Measurements from ENCODE around the gene RAG2. TPM values are rescaled to one million over a fixed set of nuclear protein-coding genes. Genes with fewer than 3 reads are reported as not detected.

Gene RAG2
- total RNA-seq, 2 donors from 2014 or later, result not detected

GRCh38 chr11:36586543-36586942, 11.5 kb downstream of the RAG2 start:
- Mint-ChIP-seq H3K4me1 (ENCODE audit: low read depth in 2 of 2) (no peaks in the 10 kb centered on the region), H3K27me3 (peaks cover 25 to 38% of the 10 kb centered on the region in 2 donors), H3K36me3 (no peaks in the 10 kb centered on the region), H3K4me3 (no peak overlapping the region), H3K9me3 (no peaks in the 10 kb centered on the region), H3K27ac (no peak overlapping the region)
- ATAC-seq, result no peak
- DNase-seq (ENCODE audit: low spot score), result no peak

GRCh38 chr11:36583667-36584066, 14.4 kb downstream of the RAG2 start:
- Mint-ChIP-seq H3K4me3 (no peak overlapping the region), H3K27ac (no peak overlapping the region), H3K27me3 (peaks cover 15 to 20% of the 10 kb centered on the region in 2 donors), H3K36me3 (no peaks in the 10 kb centered on the region), H3K9me3 (no peaks in the 10 kb centered on the region), H3K4me1 (ENCODE audit: low read depth in 2 of 2) (no peaks in the 10 kb centered on the region)
- no peak for ATAC-seq
- no peak for DNase-seq (ENCODE audit: low spot score)

GRCh38 chr11:36581536-36581935, 16.5 kb downstream of the RAG2 start:
- DNase-seq (ENCODE audit: low spot score) (no peak), ATAC-seq (no peak)
- Mint-ChIP-seq H3K36me3 (no peaks in the 10 kb centered on the region), H3K4me3 (no peak overlapping the region), H3K4me1 (ENCODE audit: low read depth in 2 of 2) (no peaks in the 10 kb centered on the region), H3K27ac (no peak overlapping the region), H3K9me3 (no peaks in the 10 kb centered on the region), H3K27me3 (peaks cover 6 to 8% of the 10 kb centered on the region in 2 donors)

- Mint-ChIP-seq H3K27me3 (peaks cover 0 to 2% of the 10 kb centered on the region in 2 donors), H3K4me3 (no peak overlapping the region), H3K9me3 (no peaks in the 10 kb centered on the region), H3K4me1 (ENCODE audit: low read depth in 2 of 2) (no peaks in the 10 kb centered on the region), H3K36me3 (no peaks in the 10 kb centered on the region), H3K27ac (no peak overlapping the region)
- DNase-seq (ENCODE audit: low spot score) (no peak), ATAC-seq (no peak)
Observed at GRCh38 chr11:36578458-36578857, 19.6 kb downstream of the RAG2 start.

GRCh38 chr11:36577859-36578258, 20.2 kb downstream of the RAG2 start:
- no peaks in the 10 kb centered on the region for H3K27me3 Mint-ChIP-seq
- H3K9me3 Mint-ChIP-seq, result no peaks in the 10 kb centered on the region
- no peak overlapping the region for H3K4me3 Mint-ChIP-seq
- ATAC-seq (no peak), DNase-seq (ENCODE audit: low spot score) (no peak)
- no peaks in the 10 kb centered on the region for H3K4me1 Mint-ChIP-seq (ENCODE audit: low read depth in 2 of 2)
- H3K27ac Mint-ChIP-seq, result no peak overlapping the region
- H3K36me3 Mint-ChIP-seq, result no peaks in the 10 kb centered on the region

- DNase-seq (ENCODE audit: low spot score), result no peak
- Mint-ChIP-seq H3K4me3 (no peak overlapping the region), H3K9me3 (no peaks in the 10 kb centered on the region), H3K36me3 (no peaks in the 10 kb centered on the region), H3K27me3 (no peaks in the 10 kb centered on the region), H3K4me1 (ENCODE audit: low read depth in 2 of 2) (no peaks in the 10 kb centered on the region), H3K27ac (no peak overlapping the region)
- no peak for ATAC-seq
Observed at GRCh38 chr11:36577373-36577772, 20.7 kb downstream of the RAG2 start.

- no peaks in the 10 kb centered on the region for H3K36me3 Mint-ChIP-seq
- DNase-seq (ENCODE audit: low spot score) (no peak), ATAC-seq (no peak)
- H3K4me1 Mint-ChIP-seq (ENCODE audit: low read depth in 2 of 2), result no peaks in the 10 kb centered on the region
- peaks cover 4 to 5% of the 10 kb centered on the region in 2 donors for H3K27me3 Mint-ChIP-seq
- H3K27ac Mint-ChIP-seq, result no peak overlapping the region
- H3K4me3 Mint-ChIP-seq, result no peak overlapping the region
- H3K9me3 Mint-ChIP-seq, result no peaks in the 10 kb centered on the region
Observed at GRCh38 chr11:36574486-36574885, 23.6 kb downstream of the RAG2 start.

- H3K36me3 Mint-ChIP-seq, result no peaks in the 10 kb centered on the region
- ATAC-seq, result no peak
- H3K9me3 Mint-ChIP-seq, result no peaks in the 10 kb centered on the region
- no peak overlapping the region for H3K27ac Mint-ChIP-seq
- no peak overlapping the region for H3K4me3 Mint-ChIP-seq
- DNase-seq (ENCODE audit: low spot score), result no peak
- H3K27me3 Mint-ChIP-seq, result peaks cover 5 to 17% of the 10 kb centered on the region in 2 donors
- peaks cover 7 to 8% of the 10 kb centered on the region in 2 donors for H3K4me1 Mint-ChIP-seq (ENCODE audit: low read depth in 2 of 2)
Observed at GRCh38 chr11:36569095-36569494, 28.9 kb downstream of the RAG2 start.

- no peak for DNase-seq (ENCODE audit: low spot score)
- no peak for ATAC-seq
- H3K4me3 Mint-ChIP-seq, result no peak within 1 kb of the TSS
- no peak within 1 kb of the TSS for H3K27ac Mint-ChIP-seq
- H3K36me3 Mint-ChIP-seq, result no peaks in the 10 kb centered on the region
- H3K4me1 Mint-ChIP-seq (ENCODE audit: low read depth in 2 of 2), result peaks cover 9% of the 10 kb centered on the region in 2 donors
- H3K9me3 Mint-ChIP-seq, result no peaks in the 10 kb centered on the region
- peaks cover 5 to 18% of the 10 kb centered on the region in 2 donors for H3K27me3 Mint-ChIP-seq
Observed at GRCh38 chr11:36567694-36568093, 30.3 kb downstream of the RAG2 start, which contains the start of gene RAG1. Gene RAG1 (plus strand): TSS chr11:36568007. CDS start chr11:36573305, 5,298 bp downstream.

GRCh38 chr11:36566407-36567053, 31.5 kb downstream of the RAG2 start:
- no peak for DNase-seq (ENCODE audit: low spot score)
- no peaks in the 10 kb centered on the region for H3K36me3 Mint-ChIP-seq
- H3K9me3 Mint-ChIP-seq, result no peaks in the 10 kb centered on the region

GRCh38 chr11:36565031-36565610, 32.9 kb downstream of the RAG2 start:
- H3K4me1 Mint-ChIP-seq (ENCODE audit: low read depth in 2 of 2), result peaks cover 15 to 18% of the 10 kb centered on the region in 2 donors
- H3K27ac Mint-ChIP-seq, result no peak overlapping the region
- H3K9me3 Mint-ChIP-seq, result no peaks in the 10 kb centered on the region
- H3K36me3 Mint-ChIP-seq, result no peaks in the 10 kb centered on the region
- DNase-seq (ENCODE audit: low spot score) (no peak), ATAC-seq (no peak)
- no peak overlapping the region for H3K4me3 Mint-ChIP-seq
- H3K27me3 Mint-ChIP-seq, result peaks cover 0 to 14% of the 10 kb centered on the region in 2 donors

More at GRCh38 chr11:36566407-36567053, 31.5 kb downstream of the RAG2 start:
- H3K4me3 Mint-ChIP-seq, result no peak overlapping the region
- no peak for ATAC-seq
- H3K27ac Mint-ChIP-seq, result no peak overlapping the region
- peaks cover 0 to 18% of the 10 kb centered on the region in 2 donors for H3K27me3 Mint-ChIP-seq
- peaks cover 9% of the 10 kb centered on the region in 2 donors for H3K4me1 Mint-ChIP-seq (ENCODE audit: low read depth in 2 of 2)

- peaks cover 0 to 14% of the 10 kb centered on the region in 2 donors for H3K27me3 Mint-ChIP-seq
- peak overlapping the region; percentile 60 for H3K4me3 Mint-ChIP-seq
Observed at GRCh38 chr11:36564376-36565030, 33.5 kb downstream of the RAG2 start.

GRCh38 chr11:36558571-36559413, 39.2 kb downstream of the RAG2 start:
- DNase-seq (ENCODE audit: low spot score) (no peak), ATAC-seq (peak; percentile 82 to 89)
- peaks cover 4% of the 10 kb centered on the region for H3K9me3 Mint-ChIP-seq
- H3K27ac Mint-ChIP-seq, result peak overlapping the region; percentile 58 to 82
- no peaks in the 10 kb centered on the region for H3K36me3 Mint-ChIP-seq
- H3K4me1 Mint-ChIP-seq (ENCODE audit: low read depth in 2 of 2), result peaks cover 28 to 37% of the 10 kb centered on the region in 2 donors
- H3K4me3 Mint-ChIP-seq, result peak overlapping the region; percentile 77
- H3K27me3 Mint-ChIP-seq, result no peaks in the 10 kb centered on the region

More at GRCh38 chr11:36564376-36565030, 33.5 kb downstream of the RAG2 start:
- no peaks in the 10 kb centered on the region for H3K36me3 Mint-ChIP-seq
- DNase-seq (ENCODE audit: low spot score) (no peak), ATAC-seq (no peak)
- H3K4me1 Mint-ChIP-seq (ENCODE audit: low read depth in 2 of 2), result peaks cover 22 to 24% of the 10 kb centered on the region in 2 donors
- peak overlapping the region in 1 of 2 donors; percentile 55 for H3K27ac Mint-ChIP-seq
- H3K9me3 Mint-ChIP-seq, result peaks cover 4% of the 10 kb centered on the region

All from natural killer cell treated with Interleukin-12 subunit alpha and Interleukin-12 subunit beta and Interleukin-15 and Interleukin-18, amount 100 ng/mL, for 72 hours (primary cell).